GM18909 (cell line): ENCODE results near the gene LRRC4B.
"Not testable (repeated sequence)": the region's sequence is repeated elsewhere in the genome, so short reads cannot be mapped to it uniquely, and the experiment has no call there.

ENCODE experiments used
- ATAC-seq: cut with Tn5 transposase; IDR thresholded peaks from one replicate; pipeline ENCODE4 v1.9.1; 2021; ENCODE audit warnings: mild to moderate bottlenecking; ENCODE audit not compliant: unreplicated experiment, poor library complexity

LRRC4B gene

GRCh38 chr19:50535672-50536187, 32.5 kb downstream of the LRRC4B start:
- no peak for ATAC-seq

DNA sequence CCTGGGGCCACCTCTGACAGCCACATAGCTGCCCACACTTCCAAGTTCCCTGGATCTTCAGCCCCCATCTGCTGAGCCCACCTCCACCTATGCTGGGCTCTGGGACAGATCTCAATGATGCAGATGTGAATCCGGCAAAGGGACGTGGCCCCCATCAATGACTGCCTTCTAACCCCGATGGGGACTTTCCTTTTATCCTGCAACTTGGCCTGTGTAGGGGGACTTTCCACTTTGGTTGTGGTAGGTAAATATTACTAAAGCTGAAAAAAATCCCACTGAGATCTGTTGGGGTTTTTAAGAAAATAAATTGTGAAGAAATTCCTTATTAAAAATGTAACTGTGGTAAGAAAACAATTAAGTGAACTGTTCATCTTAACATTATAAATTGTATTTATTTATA, 33.8 kb downstream of the LRRC4B start:
- no peak for ATAC-seq

GRCh38 chr19:50532952-50533351, 35.3 kb downstream of the LRRC4B start:
- ATAC-seq: no peak

- ATAC-seq: no peak
Observed at GRCh38 chr19:50531171-50531612, 37.0 kb downstream of the LRRC4B start.

- ATAC-seq: not testable (repeated sequence)
Observed at GRCh38 chr19:50528052-50528451, 40.2 kb downstream of the LRRC4B start.

- ATAC-seq: no peak
Observed at GRCh38 chr19:50522881-50523280, 45.4 kb downstream of the LRRC4B start.

DNA sequence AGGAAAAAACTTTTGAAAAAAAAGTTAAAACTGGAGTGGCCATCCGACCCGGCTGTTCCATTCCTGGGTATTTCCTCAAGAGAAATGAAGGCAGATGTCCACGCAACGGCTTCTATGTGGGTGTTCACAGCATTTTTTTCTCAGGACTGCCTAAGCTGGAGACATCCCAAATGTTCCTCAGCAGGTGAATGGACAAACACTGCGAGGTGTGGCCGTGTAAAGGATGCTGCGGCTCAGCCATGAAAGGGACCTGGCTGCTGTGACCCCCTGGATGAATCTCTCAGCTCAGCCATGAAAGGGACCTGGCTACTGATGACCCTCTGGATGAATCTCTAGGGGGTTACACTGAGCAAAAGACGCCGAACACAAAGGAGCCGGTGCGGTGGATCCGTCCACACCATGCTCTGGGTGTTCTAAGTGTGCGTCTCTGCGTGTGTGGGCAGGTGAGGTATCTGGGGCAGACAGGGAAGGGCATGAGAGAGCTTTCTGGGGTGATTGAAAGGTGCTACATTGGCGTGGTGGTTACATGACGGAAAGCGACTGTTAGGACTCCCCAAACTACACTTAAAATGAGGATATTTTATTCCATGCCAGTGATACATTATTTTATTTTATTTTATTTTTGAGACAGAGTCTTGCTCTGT, 47.3 kb downstream of the LRRC4B start:
- no peak for ATAC-seq

- ATAC-seq: no peak
Observed at GRCh38 chr19:50519006-50519575, 49.1 kb downstream of the LRRC4B start.

DNA sequence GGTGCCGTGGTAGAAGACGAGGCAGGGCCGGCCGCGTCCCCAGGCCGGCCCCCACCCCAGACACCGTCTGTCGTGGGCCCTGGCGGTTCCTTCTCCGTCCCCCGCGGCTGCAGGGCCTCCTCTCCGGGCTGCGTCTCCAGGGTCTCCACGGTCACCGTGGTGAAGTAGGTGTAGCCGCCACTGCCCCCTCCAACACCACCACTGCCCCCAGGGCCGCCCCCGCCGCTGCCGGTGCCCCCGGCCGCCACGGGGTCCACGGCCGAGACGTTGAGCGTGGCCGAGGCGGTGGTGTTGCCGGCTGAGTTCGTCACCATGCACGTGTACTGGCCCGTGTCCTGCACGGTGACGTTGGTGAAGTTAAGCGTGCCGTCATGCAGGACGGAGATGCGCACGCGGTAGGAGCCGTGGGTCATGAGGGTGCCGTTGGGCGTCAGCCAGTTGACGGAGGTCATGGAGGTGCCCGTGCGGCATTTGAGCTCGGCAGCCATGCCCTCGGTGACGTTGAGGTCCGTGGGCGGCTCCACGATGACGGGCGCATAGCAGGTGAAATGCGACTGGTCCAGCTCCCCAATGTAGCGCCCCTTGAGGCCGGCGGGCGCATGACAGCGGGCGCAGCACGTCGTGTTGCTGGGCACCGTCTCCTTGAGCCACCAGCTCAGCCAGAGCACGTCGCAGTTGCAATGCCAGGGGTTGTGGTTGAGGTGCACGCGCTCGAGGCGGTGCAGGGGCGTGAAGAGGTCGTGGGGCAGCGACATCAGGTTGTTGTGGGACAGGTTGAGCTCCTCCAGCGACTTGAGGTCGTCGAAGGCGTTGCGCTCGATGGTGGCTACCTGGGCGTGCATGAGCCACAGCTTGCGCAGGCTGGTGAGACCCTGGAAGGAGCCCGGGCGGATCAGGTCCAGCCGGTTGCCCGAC, 49.9 kb downstream of the LRRC4B start:
- ATAC-seq: no peak

DNA sequence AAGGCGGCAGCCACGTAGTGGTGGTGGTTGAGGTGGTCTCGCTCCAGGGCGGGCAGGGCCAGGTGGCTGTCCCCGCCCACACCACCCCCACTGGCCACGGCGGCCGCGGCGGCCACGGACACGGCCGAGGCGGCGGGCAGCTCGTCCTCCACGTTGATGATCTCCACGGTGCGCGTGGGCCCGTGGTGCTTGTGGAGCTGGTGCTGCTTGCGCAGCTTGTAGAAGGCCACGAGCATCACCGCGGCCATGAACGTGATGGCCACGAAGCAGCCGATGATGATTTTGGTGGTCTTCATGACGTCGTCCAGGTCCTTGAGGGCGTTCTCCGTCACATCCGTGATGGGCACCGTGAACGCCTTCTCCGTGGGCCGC, 50.5 kb downstream of the LRRC4B start:
- no peak for ATAC-seq

GRCh38 chr19:50516964-50517703, 51.1 kb downstream of the LRRC4B start:
- no peak for ATAC-seq

DNA sequence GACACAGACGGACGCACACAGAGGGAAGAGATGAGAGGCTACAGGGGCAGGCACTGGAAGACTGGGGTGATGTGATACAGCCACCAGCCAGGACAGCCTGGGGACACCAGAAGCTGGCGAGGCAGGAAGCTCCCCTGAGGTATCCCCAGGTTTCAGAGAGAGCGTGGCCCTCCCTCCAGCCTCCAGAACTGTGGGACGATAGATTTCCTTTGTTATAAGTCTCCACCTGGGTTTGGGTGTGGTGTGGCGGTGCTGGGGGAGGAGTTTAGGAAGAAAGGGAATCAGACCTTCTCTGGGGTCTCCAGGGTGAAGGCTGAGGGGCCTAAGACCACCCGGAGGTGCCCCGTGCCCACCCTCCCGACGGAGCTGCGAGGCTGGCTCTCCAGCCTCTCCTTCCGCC, 51.8 kb downstream of the LRRC4B start:
- no peak for ATAC-seq

GRCh38 chr19:50515168-50515561, 53.1 kb downstream of the LRRC4B start:
- no peak for ATAC-seq

GRCh38 chr19:50514346-50515167, 53.7 kb downstream of the LRRC4B start:
- ATAC-seq: no peak

- no peak for ATAC-seq
Observed at GRCh38 chr19:50513746-50514345, 54.4 kb downstream of the LRRC4B start, which contains the start of gene ASPDH. ASPDH (minus strand) TSS chr19:50513913; CDS start chr19:50513823, 90 bp downstream.

- ATAC-seq: no peak
Observed at GRCh38 chr19:50512999-50513745, 55.1 kb downstream of the LRRC4B start.

DNA sequence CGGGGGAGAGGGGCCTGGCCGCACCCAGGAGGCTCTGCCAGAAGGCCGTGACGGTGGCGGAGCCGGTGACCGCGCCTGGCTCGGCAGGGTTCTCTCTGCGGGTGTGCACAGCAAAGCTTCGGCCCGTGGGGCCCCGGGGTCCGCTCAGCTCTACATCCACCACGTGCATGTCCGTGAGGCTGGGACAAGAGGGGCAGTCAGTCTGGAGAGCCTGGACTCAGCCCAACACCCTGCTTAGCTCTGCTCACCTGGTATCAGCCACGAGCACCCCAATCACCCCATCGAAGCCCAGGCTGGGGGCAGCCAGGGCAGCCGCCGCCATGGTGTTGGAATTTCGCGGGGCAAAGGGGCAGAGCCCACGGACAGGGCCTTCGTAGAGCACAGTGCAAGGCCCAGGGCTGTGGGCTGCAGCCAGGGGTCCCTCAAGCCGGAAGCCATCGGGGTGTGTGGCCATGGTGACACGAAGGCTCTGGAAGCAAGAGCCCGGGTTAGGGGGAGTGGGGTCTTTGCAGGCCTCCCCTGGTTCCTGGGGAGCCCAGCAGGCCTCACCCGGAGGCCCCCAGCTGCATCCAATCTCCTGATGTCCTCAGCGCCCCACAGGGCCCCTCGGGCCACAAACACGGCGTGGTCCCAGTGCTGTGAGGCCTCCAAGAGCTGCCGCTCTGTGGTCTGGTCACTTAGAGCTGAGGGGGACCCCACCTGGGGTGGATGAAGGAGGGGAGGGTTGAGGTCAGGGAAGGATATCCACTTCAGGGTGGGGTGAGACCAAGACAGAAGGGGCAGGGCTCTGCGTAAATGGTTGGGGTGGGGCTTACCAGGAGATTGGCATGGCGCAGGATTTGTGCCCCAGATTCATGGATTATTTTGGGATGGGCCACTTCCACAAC, 55.9 kb downstream of the LRRC4B start:
- ATAC-seq: no peak
